Measurements from ENCODE around the gene MYMK. TPM values are rescaled to one million over a fixed set of nuclear protein-coding genes. Genes with fewer than 3 reads are reported as not detected.

MYMK gene
- total RNA-seq, 3 donors from 2014 or later (not counting 1 experiment from before 2014, with no cell fraction given), result not detected

GRCh38 chr9:133571896-133572595 is 47.3 kb upstream of the MYMK start:
- no peaks in the 10 kb centered on the region for H3K9me3 ChIP-seq (ENCODE audit: control insufficient read depth, insufficient read depth, low read length)
- Mint-ChIP-seq H3K9me3 (no peaks in the 10 kb centered on the region), H3K36me3 (no peaks in the 10 kb centered on the region), H3K27me3 (ENCODE audit: low read depth in 2 of 2) (peaks cover 16 to 23% of the 10 kb centered on the region in 2 donors), H3K4me1 (peaks cover 5 to 7% of the 10 kb centered on the region in 2 donors), H3K27ac (no peak overlapping the region), H3K4me3 (no peak overlapping the region)
- no peak for TF ChIP-seq CTCF (IDR thresholded peaks at IDR 0.05)
- 85% methylated on average over 16 of the region's 20 CpGs for WGBS (ENCODE audit: insufficient coverage)
- no peak overlapping the region for H3K27ac ChIP-seq (ENCODE audit: low read length)
- ATAC-seq, result no peak
- DNase-seq, result no peak
- intact Hi-C loops (cut with micrococcal nuclease), result no loop called here
- H3K36me3 ChIP-seq (ENCODE audit: control insufficient read depth, insufficient read depth, low read length), result no peaks in the 10 kb centered on the region
- no peak overlapping the region for H3K4me3 ChIP-seq (ENCODE audit: low read length)
- peaks cover 5% of the 10 kb centered on the region for H3K4me1 ChIP-seq (ENCODE audit: control insufficient read depth, insufficient read depth, low read length)
- peaks cover 2% of the 10 kb centered on the region for H3K27me3 ChIP-seq (ENCODE audit: control insufficient read depth, insufficient read depth, low read length)

- Histone ChIP-seq H3K4me1 (ENCODE audit: control insufficient read depth, insufficient read depth, low read length) (no peaks in the 10 kb centered on the region), H3K36me3 (ENCODE audit: control insufficient read depth, insufficient read depth, low read length) (no peaks in the 10 kb centered on the region), H3K4me3 (ENCODE audit: low read length) (no peak overlapping the region), H3K9me3 (ENCODE audit: control insufficient read depth, insufficient read depth, low read length) (no peaks in the 10 kb centered on the region), H3K27me3 (ENCODE audit: control insufficient read depth, insufficient read depth, low read length) (no peaks in the 10 kb centered on the region), H3K27ac (ENCODE audit: low read length) (no peak overlapping the region)
- TF ChIP-seq CTCF (IDR thresholded peaks at IDR 0.05), result no peak
- ATAC-seq (no peak), DNase-seq (no peak)
- no peak overlapping the region for H3K27ac Mint-ChIP-seq
- H3K36me3 Mint-ChIP-seq, result no peaks in the 10 kb centered on the region
- peaks cover 10 to 17% of the 10 kb centered on the region in 2 donors for H3K27me3 Mint-ChIP-seq (ENCODE audit: low read depth in 2 of 2)
- no peaks in the 10 kb centered on the region for H3K9me3 Mint-ChIP-seq
- H3K4me3 Mint-ChIP-seq, result no peak overlapping the region
- intact Hi-C loops (cut with micrococcal nuclease), result no loop called here
- WGBS (ENCODE audit: insufficient coverage), result 58% methylated on average over 9 of the region's 9 CpGs
- peaks cover 0 to under 1% of the 10 kb centered on the region in 2 donors for H3K4me1 Mint-ChIP-seq
Measured at GRCh38 chr9:133571391-133571890, 46.7 kb upstream of the MYMK start.

GRCh38 chr9:133570691-133571080 is 45.9 kb upstream of the MYMK start:
- Histone ChIP-seq H3K4me3 (ENCODE audit: low read length) (no peak overlapping the region), H3K4me1 (ENCODE audit: control insufficient read depth, insufficient read depth, low read length) (no peaks in the 10 kb centered on the region), H3K27me3 (ENCODE audit: control insufficient read depth, insufficient read depth, low read length) (no peaks in the 10 kb centered on the region), H3K9me3 (ENCODE audit: control insufficient read depth, insufficient read depth, low read length) (no peaks in the 10 kb centered on the region), H3K27ac (ENCODE audit: low read length) (no peak overlapping the region), H3K36me3 (ENCODE audit: control insufficient read depth, insufficient read depth, low read length) (no peaks in the 10 kb centered on the region)
- TF ChIP-seq CTCF (IDR thresholded peaks at IDR 0.05), result no peak
- ATAC-seq, result no peak
- H3K27me3 Mint-ChIP-seq (ENCODE audit: low read depth in 2 of 2), result peaks cover 3 to 12% of the 10 kb centered on the region in 2 donors
- H3K9me3 Mint-ChIP-seq, result no peaks in the 10 kb centered on the region
- whole genome bisulfite sequencing (ENCODE audit: insufficient coverage), result 80% methylated on average over 16 of the region's 16 CpGs
- DNase-seq, result no peak
- no peaks in the 10 kb centered on the region for H3K36me3 Mint-ChIP-seq
- intact Hi-C loops (cut with micrococcal nuclease), result no loop called here
- H3K27ac Mint-ChIP-seq, result no peak overlapping the region
- H3K4me1 Mint-ChIP-seq, result no peaks in the 10 kb centered on the region
- H3K4me3 Mint-ChIP-seq, result no peak overlapping the region
